Lower leg skin (tissue), 4 donors: Measurements from ENCODE around the gene TTLL5. TPM values are rescaled to one million over a fixed set of nuclear protein-coding genes. Genes with fewer than 3 reads are reported as not detected.

Experiments used
- DNase-seq, 2 donors: peaks; one replicate each; pipeline ENCODE4 v3.0.0-alpha.2; 2019; ENCODE audit warnings: low spot score in 2 of 2
- H3K4me3 ChIP-seq: fragments of 200-600 bp; sonication (generic); 2 replicates; pipeline ENCODE4 v1.5.1; 2017; ENCODE audit warnings: mild to moderate bottlenecking, low read depth; ENCODE audit not compliant: poor library complexity, severe bottlenecking
- POLR2A ChIP-seq, 2 donors: fragments of 450-650 bp; IDR thresholded peaks; one replicate each; pipeline ENCODE4 v1.6.1; 2016 to 2017; ENCODE audit warnings: antibody characterized with exemption in 2 of 2, mild to moderate bottlenecking in 1 of 2, moderate library complexity in 1 of 2
- WGBS, 2 donors: methylation state at CpG; one replicate each; pipeline ENCODE4 v1.1.5; 2018; 5-methylcytosine and 5-hydroxymethylcytosine counted together
- intact Hi-C: fragments of 100-400 bp; cut with DNase I; formaldehyde crosslinking; loops from one replicate; pipeline ENCODE4 v1.15.0; 2023; ENCODE audit warnings: low total_unique reads
- total RNA-seq, 4 donors: library from RNA; depleted of rRNA; stranded (reverse); fragments of >200 nt; gene quantifications; one replicate each; pipeline ENCODE4 v1.1.0, GENCODE V29; 2016
- TF ChIP-seq, protein P1 (sequence below), 3 donors: fragments of 450-650 bp; IDR thresholded peaks; one replicate each; pipeline ENCODE4 v1.5.1; 2016; ENCODE audit warnings: antibody characterized with exemption in 3 of 3, mild to moderate bottlenecking in 3 of 3, moderate library complexity in 2 of 3

Gene TTLL5
- total RNA-seq, 4 donors from 2014 or later: 16.5 to 31.1 (median 18.4) TPM

DNA sequence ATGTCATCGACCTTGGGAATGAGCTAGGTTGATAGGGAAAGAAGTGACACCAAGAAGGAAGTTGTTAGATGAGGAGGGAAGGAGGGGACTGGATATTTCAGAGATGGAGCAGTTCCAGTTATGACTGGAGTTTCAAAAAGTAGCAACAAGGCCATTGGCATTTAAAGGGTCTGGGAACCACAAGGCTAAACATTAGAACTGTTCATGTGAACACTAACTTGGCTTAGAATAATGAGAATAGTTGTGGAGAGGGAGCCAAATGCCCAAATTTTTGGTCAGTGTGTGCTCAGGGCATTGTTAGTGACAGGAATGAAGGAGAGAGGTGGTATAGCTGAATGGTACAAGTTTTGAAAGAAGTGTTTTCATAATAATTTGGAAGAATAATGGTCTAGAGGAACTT, 341.3 kb downstream of the TTLL5 start:
- 91 to 100% methylated on average over 1 of the region's 1 CpG for WGBS, 2 donors
- no peak overlapping the region for H3K4me3 ChIP-seq
- intact Hi-C loops: no loop called here
- DNase-seq: no peak
- TF ChIP-seq POLR2A (IDR thresholded peaks at IDR 0.05): no peak
- TF ChIP-seq, protein P1, sequence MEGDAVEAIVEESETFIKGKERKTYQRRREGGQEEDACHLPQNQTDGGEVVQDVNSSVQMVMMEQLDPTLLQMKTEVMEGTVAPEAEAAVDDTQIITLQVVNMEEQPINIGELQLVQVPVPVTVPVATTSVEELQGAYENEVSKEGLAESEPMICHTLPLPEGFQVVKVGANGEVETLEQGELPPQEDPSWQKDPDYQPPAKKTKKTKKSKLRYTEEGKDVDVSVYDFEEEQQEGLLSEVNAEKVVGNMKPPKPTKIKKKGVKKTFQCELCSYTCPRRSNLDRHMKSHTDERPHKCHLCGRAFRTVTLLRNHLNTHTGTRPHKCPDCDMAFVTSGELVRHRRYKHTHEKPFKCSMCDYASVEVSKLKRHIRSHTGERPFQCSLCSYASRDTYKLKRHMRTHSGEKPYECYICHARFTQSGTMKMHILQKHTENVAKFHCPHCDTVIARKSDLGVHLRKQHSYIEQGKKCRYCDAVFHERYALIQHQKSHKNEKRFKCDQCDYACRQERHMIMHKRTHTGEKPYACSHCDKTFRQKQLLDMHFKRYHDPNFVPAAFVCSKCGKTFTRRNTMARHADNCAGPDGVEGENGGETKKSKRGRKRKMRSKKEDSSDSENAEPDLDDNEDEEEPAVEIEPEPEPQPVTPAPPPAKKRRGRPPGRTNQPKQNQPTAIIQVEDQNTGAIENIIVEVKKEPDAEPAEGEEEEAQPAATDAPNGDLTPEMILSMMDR (IDR thresholded peaks at IDR 0.05): no peak

Other genes starting within 250 kb of the TTLL5 start
- 10 to 100 TPM; 31.7 to 53.9 (median 36.0) TPM for gene JDP2, start 233.2 kb upstream of the TTLL5 start, total RNA-seq
- gene BATF, start 138.8 kb upstream of the TTLL5 start, total RNA-seq: 1 to 10 TPM; 2.1 to 7.3 (median 4.6) TPM
- 10 to 100 TPM; 11.8 to 24.3 (median 16.7) TPM for gene FLVCR2, start 82.6 kb upstream of the TTLL5 start, total RNA-seq
- 10 to 100 TPM; 11.7 to 14.2 (median 12.2) TPM for gene ERG28, start 370 bp upstream of the TTLL5 start, total RNA-seq